ENCODE results near the gene JAKMIP2.

JAKMIP2 gene

DNA sequence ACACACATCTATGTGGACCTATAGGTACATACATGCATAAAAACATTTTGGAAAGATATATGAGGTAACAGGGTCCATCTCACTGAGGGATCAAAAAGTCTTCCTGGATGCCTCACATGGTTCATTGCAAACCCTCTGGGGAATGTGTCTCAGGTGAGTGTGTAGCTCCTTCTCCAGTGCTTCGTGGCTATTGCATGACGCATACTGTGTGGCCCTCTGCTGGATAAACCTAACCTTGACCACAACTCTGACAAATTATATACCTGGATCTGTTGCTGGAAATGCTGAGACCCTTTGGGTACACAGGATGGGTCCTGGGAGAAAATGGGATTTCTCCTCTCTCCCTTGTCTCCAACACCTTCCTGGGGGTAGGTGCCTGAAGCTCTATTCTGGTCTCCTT lies 91.9 kb downstream of the JAKMIP2 start:
- no peak for DNase-seq

GRCh38 chr5:147689426-147689825 lies 93.1 kb downstream of the JAKMIP2 start:
- no peak for DNase-seq

DNA sequence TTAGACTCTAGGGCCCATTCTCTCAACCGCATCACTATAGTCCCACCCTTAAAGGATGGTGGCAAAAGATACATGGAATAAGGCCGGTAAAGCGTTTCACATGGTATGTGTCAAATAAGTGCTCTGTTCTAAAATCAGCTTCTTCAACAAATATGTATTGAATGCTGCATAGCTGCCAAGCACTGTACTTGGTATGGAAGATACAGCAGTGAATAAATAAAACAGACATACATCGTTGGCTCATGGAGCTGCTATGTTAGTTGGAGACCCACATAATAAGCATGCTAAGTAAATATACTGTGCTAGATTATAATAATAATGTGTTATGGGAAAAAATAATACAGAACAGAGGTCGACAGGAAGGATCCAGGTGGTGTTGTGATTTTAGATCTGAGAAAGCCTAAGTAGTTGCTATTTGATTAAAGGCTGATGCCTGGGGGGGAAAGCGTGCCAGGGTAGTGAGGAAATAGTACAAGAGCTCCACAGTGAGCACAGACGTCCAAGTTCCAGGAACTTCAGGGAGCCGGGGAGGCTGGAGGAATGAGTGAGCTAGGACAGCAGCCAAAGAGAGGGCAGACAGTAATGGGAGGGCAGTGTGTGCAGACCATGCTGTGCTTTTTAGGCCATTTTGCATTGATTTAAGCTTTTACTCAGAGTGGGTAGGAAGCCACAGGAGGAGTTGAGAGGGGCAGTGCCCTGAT lies 93.7 kb downstream of the JAKMIP2 start:
- no peak for DNase-seq

DNA sequence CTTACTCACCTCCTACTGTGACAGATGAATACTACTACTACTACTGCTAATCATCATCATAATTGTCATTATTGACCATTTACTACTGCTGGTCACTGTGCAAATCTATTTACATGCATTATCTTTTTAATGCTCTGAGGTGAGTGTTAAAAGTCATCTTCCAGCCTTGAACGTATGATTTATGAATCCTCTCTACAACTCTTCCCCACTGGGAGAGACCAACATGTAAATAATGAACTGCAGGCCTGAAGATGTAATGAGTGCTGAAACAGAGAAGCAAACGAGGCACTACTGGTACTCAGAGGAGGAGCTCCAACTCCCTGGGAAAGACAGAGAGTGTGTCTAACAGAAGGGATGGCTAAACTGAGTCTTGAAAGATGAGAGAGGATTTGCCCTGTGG lies 95.4 kb downstream of the JAKMIP2 start:
- DNase-seq = no peak

GRCh38 chr5:147686421-147686820 lies 96.1 kb downstream of the JAKMIP2 start:
- DNase-seq = no peak

GRCh38 chr5:147685993-147686392 lies 96.5 kb downstream of the JAKMIP2 start:
- DNase-seq = no peak

DNA sequence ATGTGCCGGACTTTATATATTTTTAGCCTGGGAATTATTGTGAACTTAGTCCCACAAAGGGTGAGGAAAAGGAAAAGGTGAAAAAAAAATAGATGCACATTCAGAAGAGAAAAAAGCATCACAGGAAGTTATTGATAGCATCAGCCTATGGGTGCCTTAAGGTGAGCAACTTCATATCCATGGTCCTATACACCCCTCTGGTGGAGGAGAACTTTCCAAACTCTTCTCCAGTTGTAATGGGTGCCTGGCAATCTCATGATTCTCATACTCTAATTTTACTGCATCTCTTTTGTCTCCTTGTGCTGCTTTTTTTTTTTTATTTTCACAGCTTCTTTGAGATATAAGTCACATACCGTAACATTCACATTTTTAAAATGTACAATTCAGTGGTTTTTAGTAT lies 107.4 kb downstream of the JAKMIP2 start:
- no peak for DNase-seq

DNA sequence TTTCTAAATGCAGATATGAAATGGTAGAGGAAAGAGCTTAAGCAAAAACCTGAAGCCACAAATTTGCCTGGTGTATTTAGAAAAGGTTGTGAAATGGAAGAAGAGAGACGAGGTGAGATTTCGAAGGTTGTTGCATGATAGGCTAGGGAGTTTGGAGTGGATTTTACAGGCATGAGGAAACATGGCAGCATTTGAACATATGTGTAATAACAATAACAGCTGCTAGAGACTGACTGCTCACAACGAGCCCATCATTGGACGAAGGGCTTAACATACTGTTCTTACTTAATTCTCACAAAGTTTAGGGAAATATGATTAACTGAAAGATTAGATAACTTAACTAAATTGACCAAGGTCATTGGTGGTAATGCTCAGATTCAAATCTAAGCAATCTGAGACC lies 108.1 kb downstream of the JAKMIP2 start:
- DNase-seq = no peak

DNA sequence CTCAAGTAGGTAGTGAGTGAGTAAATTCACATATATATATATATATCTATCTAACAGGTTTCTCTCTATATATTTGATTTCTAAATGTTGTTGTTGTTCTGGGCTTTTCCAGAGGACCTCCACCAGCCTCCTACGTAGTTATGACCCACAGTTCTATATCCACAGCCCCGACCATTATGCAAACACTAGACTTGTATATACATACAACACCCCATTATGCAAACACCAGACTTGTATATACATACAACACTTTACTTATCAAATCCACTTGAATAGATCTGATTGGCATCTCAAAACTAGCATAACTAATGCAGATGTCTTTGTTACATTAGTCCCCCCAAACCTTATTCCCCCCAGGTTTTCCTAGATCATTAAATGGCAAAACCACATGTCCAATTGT lies 108.7 kb downstream of the JAKMIP2 start:
- no peak for DNase-seq

DNA sequence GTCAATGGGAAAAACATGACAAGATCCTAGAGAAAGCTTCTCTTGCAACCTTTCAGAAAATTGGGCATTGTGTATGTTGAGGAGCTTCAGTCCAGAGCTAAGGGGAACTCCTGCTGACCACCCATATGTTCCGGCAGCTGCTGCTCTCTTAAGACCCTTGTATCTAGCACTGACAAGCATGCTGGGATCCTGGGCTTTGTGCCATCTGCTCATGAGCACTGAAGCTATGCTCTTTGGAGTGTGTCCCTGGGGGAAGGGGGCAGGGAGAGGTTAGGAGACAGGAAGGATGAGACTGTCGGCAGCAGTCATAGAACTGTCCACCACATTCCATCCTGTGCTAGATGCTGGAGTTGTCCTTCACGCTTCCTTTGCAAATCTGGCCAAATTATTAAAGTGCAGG lies 109.3 kb downstream of the JAKMIP2 start:
- no peak for DNase-seq

GRCh38 chr5:147671365-147671764 lies 111.2 kb downstream of the JAKMIP2 start:
- no peak for DNase-seq

GRCh38 chr5:147670815-147671214 lies 111.7 kb downstream of the JAKMIP2 start:
- DNase-seq = no peak

GRCh38 chr5:147669169-147669869 lies 113.2 kb downstream of the JAKMIP2 start:
- DNase-seq = no peak

DNA sequence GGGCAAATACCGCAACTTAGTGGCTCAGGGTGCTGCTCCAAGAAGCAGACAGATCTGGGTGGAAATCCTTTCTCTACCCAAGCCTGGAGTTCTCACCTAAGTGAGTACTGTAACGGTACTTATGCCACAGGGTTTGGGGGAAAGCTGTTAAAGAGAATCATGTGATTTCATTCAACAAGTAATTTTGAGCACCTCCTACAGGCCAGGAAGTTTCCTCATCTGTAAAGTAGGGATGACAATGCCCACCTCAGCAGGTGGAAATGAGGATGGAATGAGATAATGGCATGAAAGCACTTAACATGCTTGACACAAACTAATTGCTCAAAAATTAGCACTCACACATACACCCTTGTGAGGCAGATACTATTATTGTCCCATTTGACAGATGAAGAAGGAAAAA lies 114.1 kb downstream of the JAKMIP2 start:
- no peak for DNase-seq

DNA sequence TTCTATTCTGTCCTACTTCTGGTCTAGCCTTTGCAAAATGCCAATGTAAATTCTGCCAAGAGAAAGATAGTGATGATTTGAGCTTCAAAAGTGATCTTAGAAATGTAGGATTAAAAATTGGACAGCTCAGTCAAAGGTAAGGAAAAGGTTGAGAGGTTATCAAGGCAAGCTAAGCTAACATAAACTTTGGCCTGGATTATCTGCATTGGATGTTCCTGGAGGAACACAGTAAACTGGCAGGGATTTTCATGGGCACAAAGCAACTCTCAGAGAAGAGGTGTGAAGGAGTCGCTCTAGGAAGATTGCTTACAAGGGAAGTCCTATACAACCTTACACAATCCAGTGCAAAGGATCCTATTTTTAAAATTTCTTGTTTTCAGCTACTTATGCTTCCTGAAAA lies 115.2 kb downstream of the JAKMIP2 start:
- no peak for DNase-seq

GRCh38 chr5:147666419-147666818 lies 116.1 kb downstream of the JAKMIP2 start:
- DNase-seq = no peak

GRCh38 chr5:147661541-147661940 lies 121.0 kb downstream of the JAKMIP2 start:
- no peak for DNase-seq

GRCh38 chr5:147659166-147659929 lies 123.2 kb downstream of the JAKMIP2 start:
- DNase-seq = no peak

DNA sequence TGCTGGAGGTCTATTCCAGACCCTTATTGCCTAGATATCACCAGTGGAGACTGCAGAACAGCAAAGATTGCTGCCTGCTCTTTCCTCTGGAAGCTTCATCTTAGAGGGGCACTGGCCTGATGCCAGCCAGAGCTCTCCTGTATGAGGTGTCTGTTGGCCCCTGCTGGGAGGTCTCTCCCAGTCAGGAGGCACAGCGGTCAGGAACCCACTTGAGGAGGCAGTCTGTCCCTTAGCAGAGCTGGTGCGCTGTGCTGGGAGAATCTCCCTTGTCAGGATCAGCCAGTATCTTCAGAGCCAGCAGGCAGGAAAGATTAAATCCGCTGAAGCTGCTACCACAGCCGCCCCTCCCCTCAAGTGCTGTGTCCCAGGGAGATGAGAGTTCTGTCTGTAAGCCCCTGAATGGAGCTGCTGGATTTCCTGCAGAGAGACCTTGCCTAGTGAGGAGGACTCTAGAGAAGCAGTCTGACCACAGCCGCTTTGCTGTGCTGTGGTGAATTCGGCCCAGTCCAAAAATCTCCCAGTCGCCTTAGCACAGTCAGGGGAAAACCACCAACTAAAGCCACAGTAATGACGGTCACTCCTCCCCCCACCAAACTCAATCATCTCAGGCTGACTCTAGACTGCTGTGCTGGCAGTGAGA lies 124.1 kb downstream of the JAKMIP2 start:
- DNase-seq = no peak

- DNase-seq = no peak
These were observed 133.9 kb downstream of the JAKMIP2 start for GRCh38 chr5:147648597-147648996.

GRCh38 chr5:147645197-147645596 lies 137.3 kb downstream of the JAKMIP2 start:
- DNase-seq = no peak

DNA sequence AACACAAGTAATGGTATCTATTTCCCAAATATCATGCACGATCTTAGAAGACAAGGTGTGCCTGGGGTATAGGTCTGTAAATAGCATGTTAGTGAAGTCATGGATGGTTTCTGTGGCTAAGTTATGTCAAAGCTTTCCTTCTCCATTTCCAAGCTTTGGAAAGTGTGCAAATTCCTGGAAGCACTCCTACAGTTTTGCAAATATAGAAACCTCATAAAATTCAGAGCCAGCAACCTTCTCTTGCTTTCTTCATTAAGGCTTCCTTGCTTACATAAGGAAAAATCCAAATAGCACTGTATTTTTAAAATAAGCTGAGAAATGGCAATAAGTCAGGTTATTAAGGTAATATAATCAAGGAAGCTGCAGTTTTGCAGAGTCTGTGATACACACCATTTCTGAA lies 138.1 kb downstream of the JAKMIP2 start:
- DNase-seq = no peak

- DNase-seq = no peak
These were observed 139.4 kb downstream of the JAKMIP2 start for GRCh38 chr5:147643142-147643541.

- no peak for DNase-seq
These were observed 139.9 kb downstream of the JAKMIP2 start for GRCh38 chr5:147642666-147643065.
